Stimulated activated CD8-positive, alpha-beta memory T cell treated with anti-CD3 and anti-CD28 coated beads, Interleukin-7, amount 100 ng/mL, for 24 hours (primary cell): ENCODE results near the gene MTERF4.
"Not testable (repeated sequence)": the region's sequence is repeated elsewhere in the genome, so short reads cannot be mapped to it uniquely, and the experiment has no call there.

Experiments used
- DNase-seq: peaks from one replicate; pipeline ENCODE4 v3.0.0-alpha.2; 2020; ENCODE audit warnings: low read depth

Gene MTERF4

GRCh38 chr2:241111440-241111805 lies 9.3 kb upstream of the MTERF4 start:
- no peak for DNase-seq

- DNase-seq = no peak
These were observed 8.7 kb upstream of the MTERF4 start for GRCh38 chr2:241110607-241111439.

GRCh38 chr2:241110089-241110606 lies 8.1 kb upstream of the MTERF4 start:
- no peak for DNase-seq

GRCh38 chr2:241109210-241110088 lies 7.4 kb upstream of the MTERF4 start:
- no peak for DNase-seq

- no peak for DNase-seq
These were observed 6.5 kb upstream of the MTERF4 start for GRCh38 chr2:241108271-241109209.

GRCh38 chr2:241107031-241107783 lies 5.1 kb upstream of the MTERF4 start:
- no peak for DNase-seq

- no peak for DNase-seq
These were observed 3.6 kb upstream of the MTERF4 start for GRCh38 chr2:241105641-241106040.

- not testable (repeated sequence) for DNase-seq
These were observed 2.5 kb upstream of the MTERF4 start for GRCh38 chr2:241104611-241105010.

- no peak for DNase-seq
These were observed 1.1 kb upstream of the MTERF4 start for GRCh38 chr2:241103176-241103595.

- DNase-seq = no peak
These were observed 2.8 kb downstream of the MTERF4 start for GRCh38 chr2:241099246-241099645.

GRCh38 chr2:241096979-241097378 lies 5.1 kb downstream of the MTERF4 start:
- no peak for DNase-seq

- no peak for DNase-seq
These were observed 6.3 kb downstream of the MTERF4 start for GRCh38 chr2:241095594-241096290.

GRCh38 chr2:241094924-241095420 lies 7.1 kb downstream of the MTERF4 start:
- DNase-seq = no peak

- no peak for DNase-seq
These were observed 7.9 kb downstream of the MTERF4 start for GRCh38 chr2:241094172-241094571.

- DNase-seq = not testable (repeated sequence)
These were observed 8.8 kb downstream of the MTERF4 start for GRCh38 chr2:241093133-241093781.

GRCh38 chr2:241092677-241093076 lies 9.4 kb downstream of the MTERF4 start:
- DNase-seq = no peak

- DNase-seq = no peak
These were observed 10.2 kb downstream of the MTERF4 start for GRCh38 chr2:241091734-241092445.

- no peak for DNase-seq
These were observed 10.9 kb downstream of the MTERF4 start for GRCh38 chr2:241091201-241091600.
